Activated CD8-positive, alpha-beta memory T cell treated with anti-CD3 and anti-CD28 coated beads, Interleukin-2, amount 50 U/mL, for 24 hours (primary cell): ENCODE data around the gene NFAM1.

Experiments
- DNase-seq: peaks from one replicate; pipeline ENCODE4 v3.0.0-alpha.2; 2020; ENCODE audit errors: extremely low read depth

The NFAM1 gene

GRCh38 chr22:42432020-42432596 lies at the start of gene NFAM1:
NFAM1 (minus strand) TSS chr22:42432403; CDS start chr22:42432357, 46 bp downstream.
- DNase-seq = no peak

GRCh38 chr22:42475122-42475521 lies 42.9 kb upstream of the NFAM1 start:
- DNase-seq = no peak

GRCh38 chr22:42473484-42474193 lies 41.4 kb upstream of the NFAM1 start:
- no peak for DNase-seq

- no peak for DNase-seq
These were observed 40.5 kb upstream of the NFAM1 start for GRCh38 chr22:42472671-42473070.

- DNase-seq = no peak
These were observed 39.2 kb upstream of the NFAM1 start for GRCh38 chr22:42471441-42471840.

- DNase-seq = no peak
These were observed 38.3 kb upstream of the NFAM1 start for GRCh38 chr22:42470366-42471082.

GRCh38 chr22:42468841-42469240 lies 36.6 kb upstream of the NFAM1 start:
- no peak for DNase-seq

GRCh38 chr22:42462016-42462415 lies 29.8 kb upstream of the NFAM1 start:
- DNase-seq = no peak

GRCh38 chr22:42461511-42461910 lies 29.3 kb upstream of the NFAM1 start:
- no peak for DNase-seq

- no peak for DNase-seq
These were observed 27.3 kb upstream of the NFAM1 start for GRCh38 chr22:42459287-42460063.

- no peak for DNase-seq
These were observed 20.7 kb upstream of the NFAM1 start for GRCh38 chr22:42452916-42453315.

- DNase-seq = no peak
These were observed 20.3 kb upstream of the NFAM1 start for GRCh38 chr22:42452456-42452855.

GRCh38 chr22:42451499-42452145 lies 19.4 kb upstream of the NFAM1 start:
- no peak for DNase-seq

- DNase-seq = no peak
These were observed 18.7 kb upstream of the NFAM1 start for GRCh38 chr22:42450862-42451261.

GRCh38 chr22:42446151-42446550 lies 13.9 kb upstream of the NFAM1 start:
- DNase-seq = no peak

- DNase-seq = peak; percentile 26
These were observed 12.1 kb upstream of the NFAM1 start for GRCh38 chr22:42444077-42444904.

- no peak for DNase-seq
These were observed 11.3 kb upstream of the NFAM1 start for GRCh38 chr22:42443240-42444076.

- DNase-seq = no peak
These were observed 10.5 kb upstream of the NFAM1 start for GRCh38 chr22:42442748-42443147.

- DNase-seq = no peak
These were observed 8.5 kb upstream of the NFAM1 start for GRCh38 chr22:42440728-42441127.
